Loucy (cell line): ENCODE results near the gene CALHM4.

Experiments
- EZH2phosphoT487 ChIP-seq: fragments of 200-600 bp; IDR thresholded peaks from 2 replicates; pipeline ENCODE4 v1.6.1; 2018; ENCODE audit warnings: antibody characterized with exemption, mild to moderate bottlenecking, moderate library complexity, borderline replicate concordance
- TF ChIP-seq, protein P1 (sequence below): fragments of 200-600 bp; sonication (generic); conservative IDR thresholded peaks from 2 replicates; pipeline ENCODE4 v1.5.1; 2014; ENCODE audit warnings: mild to moderate bottlenecking, antibody characterized with exemption, low read length

DNA sequence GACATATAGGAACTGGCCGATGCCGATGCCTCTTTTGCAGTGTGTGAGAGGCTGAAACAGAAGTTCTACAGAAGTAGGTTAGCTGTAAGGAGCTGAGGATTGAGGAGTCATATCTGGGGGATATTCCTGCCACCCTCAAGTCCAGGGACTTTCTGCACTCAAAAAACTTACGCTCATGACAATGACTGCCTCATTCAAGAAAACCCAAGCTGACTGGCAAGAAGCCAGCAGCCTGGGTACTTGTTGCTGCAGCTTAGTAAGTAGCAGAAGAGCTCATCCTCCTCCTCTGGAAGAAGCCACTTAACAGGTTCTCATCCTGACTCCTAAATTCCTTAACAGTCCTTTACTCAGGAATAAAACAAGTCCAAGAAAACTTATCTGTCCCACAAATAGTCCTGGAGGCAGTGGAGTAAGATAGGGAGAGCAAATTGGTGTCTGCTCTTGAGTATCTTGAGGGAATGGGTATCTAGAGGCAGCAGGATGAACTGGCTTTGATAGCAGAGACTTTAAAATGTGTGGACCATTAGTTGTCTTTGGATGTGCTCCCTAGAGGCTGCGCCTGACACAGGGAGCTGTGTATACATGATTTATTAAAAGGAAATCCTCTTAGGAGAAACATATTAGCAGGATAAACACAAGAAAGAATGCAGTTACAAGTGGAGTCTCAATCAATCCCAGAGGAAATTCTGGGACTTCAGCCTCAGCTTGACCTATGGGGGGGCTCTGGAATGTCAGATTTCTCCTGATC, 34.8 kb upstream of the CALHM4 start:
- TF ChIP-seq, protein P1, sequence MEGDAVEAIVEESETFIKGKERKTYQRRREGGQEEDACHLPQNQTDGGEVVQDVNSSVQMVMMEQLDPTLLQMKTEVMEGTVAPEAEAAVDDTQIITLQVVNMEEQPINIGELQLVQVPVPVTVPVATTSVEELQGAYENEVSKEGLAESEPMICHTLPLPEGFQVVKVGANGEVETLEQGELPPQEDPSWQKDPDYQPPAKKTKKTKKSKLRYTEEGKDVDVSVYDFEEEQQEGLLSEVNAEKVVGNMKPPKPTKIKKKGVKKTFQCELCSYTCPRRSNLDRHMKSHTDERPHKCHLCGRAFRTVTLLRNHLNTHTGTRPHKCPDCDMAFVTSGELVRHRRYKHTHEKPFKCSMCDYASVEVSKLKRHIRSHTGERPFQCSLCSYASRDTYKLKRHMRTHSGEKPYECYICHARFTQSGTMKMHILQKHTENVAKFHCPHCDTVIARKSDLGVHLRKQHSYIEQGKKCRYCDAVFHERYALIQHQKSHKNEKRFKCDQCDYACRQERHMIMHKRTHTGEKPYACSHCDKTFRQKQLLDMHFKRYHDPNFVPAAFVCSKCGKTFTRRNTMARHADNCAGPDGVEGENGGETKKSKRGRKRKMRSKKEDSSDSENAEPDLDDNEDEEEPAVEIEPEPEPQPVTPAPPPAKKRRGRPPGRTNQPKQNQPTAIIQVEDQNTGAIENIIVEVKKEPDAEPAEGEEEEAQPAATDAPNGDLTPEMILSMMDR: no peak
- TF ChIP-seq EZH2phosphoT487: no peak
